Pancreas (tissue), 10 donors: ENCODE results near the gene OPRM1. TPM values are rescaled to one million over a fixed set of nuclear protein-coding genes. Genes with fewer than 3 reads are reported as not detected.
A peak's percentile ranks its signal among the peaks of the same experiment; 100 is the strongest.

Source experiments
- ATAC-seq, 4 donors: fragments of 200-7000 bp; cut with Tn5 transposase; one replicate each; pipeline versions ENCODE4 v1.8.0 to v1.9.1; 2020; ENCODE audit warnings: mild to moderate bottlenecking in 4 of 4, moderate library complexity in 4 of 4
- DNase-seq, 6 donors: peaks; one replicate each; pipeline ENCODE4 v3.0.0-alpha.2; 2020
- FAIRE-seq: peaks from 2 replicates; lab custom pipeline; 2012; peaks lifted over from hg19 to GRCh38; lab: Jason Lieb, UNC
- H3K27ac ChIP-seq, 4 donors: fragments of 200-600 bp; sonication (generic); 1 replicate in 3 of 4; 2 replicates in 1 of 4; pipeline versions ENCODE4 v1.5.0 to v1.8.0; 2020
- H3K27me3 ChIP-seq, 4 donors: fragments of 200-600 bp; one replicate each; pipeline ENCODE4 v1.8.0; 2021
- H3K36me3 ChIP-seq, 3 donors: fragments of 200-600 bp; sonication (generic) in 1 of 3; one replicate each; pipeline versions ENCODE4 v1.5.0 to v1.8.0; 2020 to 2021
- H3K4me1 ChIP-seq, 3 donors: fragments of 200-600 bp; one replicate each; pipeline ENCODE4 v1.8.0; 2021
- H3K4me3 ChIP-seq, 4 donors: fragments of 200-600 bp; sonication (generic) in 2 of 4; one replicate each; pipeline versions ENCODE4 v1.5.0 to v1.8.0; 2020 to 2021
- H3K9me3 ChIP-seq, 4 donors: fragments of 200-600 bp; one replicate each; pipeline ENCODE4 v1.8.0; 2021
- CTCF ChIP-seq, 4 donors: fragments of 200-600 bp; sonication (generic) in 3 of 4; IDR thresholded peaks; one replicate each; pipeline versions ENCODE4 v1.5.0 to v1.8.0; 2021; ENCODE audit warnings: antibody characterized with exemption in 4 of 4
- WGBS, 2 donors: extraction: QIAGEN DNeasy Blood & Tissue Kit; methylation state at CpG; one replicate each; pipeline ENCODE4 v1.1.7; 2013; 5-methylcytosine and 5-hydroxymethylcytosine counted together
- intact Hi-C, 3 donors: fragments of 100-400 bp; cut with DNase I; formaldehyde crosslinking; loops; one replicate each; pipeline versions ENCODE4 v1.11.1 to v1.14.2; 2022
- polyA plus RNA-seq, 2 donors: library from polyadenylated mRNA; stranded (reverse); fragments of 200-250 nt; gene quantifications; one replicate each; pipeline ENCODE4 v1.2.3, GENCODE V29; 2013
- total RNA-seq, 6 donors: library from RNA; stranded (reverse); fragmentation: NEBNext Ultra II Directional in 4 of 6; extraction: Animal tissue kit (Norgen Biotek cat#: 25700) in 4 of 6; gene quantifications; one replicate each; pipeline versions ENCODE4 v1.2.1 to v1.2.4, GENCODE V29; 2021 to 2023
- donor health status: healthy with polysubstance abuse.
- donor health status: DM: no; HTN: no; CAD: no; lungs with moderate emphysema.
- donor health status: DM: no; HTN: no; CAD: no.
- donor health status: control.
- donor health status: control.
- donor health status: Bipolar disorder and iron deficiency.
- donor health status: DM: yes; HTN: yes; CAD: no.
- donor health status: DM: no; HTN: no; CAD: no.
- donor health status: DM: no; HTN: no; CAD: no.
- donor health status: DM: yes; HTN: yes; CAD: no.

The OPRM1 gene
- total RNA-seq (not detected), polyA plus RNA-seq (under 1 TPM in 1 of 2 donors, not detected in 1; 0.05 TPM)

GRCh38 chr6:154039231-154039842, at the start of gene OPRM1:
TSS of gene OPRM1 (plus strand) at chr6:154039240. CDS start at chr6:154039545, 305 bp downstream.
- TF ChIP-seq CTCF (IDR thresholded peaks at IDR 0.05): no peak
- no peaks in the 10 kb centered on the region for H3K9me3 ChIP-seq
- no peak within 1 kb of the TSS for H3K27ac ChIP-seq
- intact Hi-C loops: no loop called here
- no peaks in the 10 kb centered on the region for H3K27me3 ChIP-seq
- ATAC-seq (peak in 3 of 4 donors; percentile 88 to 95 (median 90)), DNase-seq (peak; percentile 31 to 90 (median 66)), FAIRE-seq (no peak)
- no peak within 1 kb of the TSS for H3K4me3 ChIP-seq
- 4 to 6% methylated on average over 38 of the region's 38 CpGs for WGBS, 2 donors
- H3K36me3 ChIP-seq: no peaks in the 10 kb centered on the region
- H3K4me1 ChIP-seq: no peaks in the 10 kb centered on the region

GRCh38 chr6:153989989-153990388, 49.1 kb upstream of the OPRM1 start:
- no peak overlapping the region for H3K27ac ChIP-seq
- ATAC-seq (peak in 2 of 4 donors; percentile 48 to 58), FAIRE-seq (no peak), DNase-seq (no peak)
- no peak for TF ChIP-seq CTCF (IDR thresholded peaks at IDR 0.05)
- no peaks in the 10 kb centered on the region for H3K27me3 ChIP-seq
- no peaks in the 10 kb centered on the region for H3K9me3 ChIP-seq
- no peak overlapping the region for H3K4me3 ChIP-seq
- 89 to 93% methylated on average over 1 of the region's 1 CpG for WGBS, 2 donors
- intact Hi-C loops: no loop called here
- no peaks in the 10 kb centered on the region for H3K36me3 ChIP-seq
- H3K4me1 ChIP-seq: no peaks in the 10 kb centered on the region

DNA sequence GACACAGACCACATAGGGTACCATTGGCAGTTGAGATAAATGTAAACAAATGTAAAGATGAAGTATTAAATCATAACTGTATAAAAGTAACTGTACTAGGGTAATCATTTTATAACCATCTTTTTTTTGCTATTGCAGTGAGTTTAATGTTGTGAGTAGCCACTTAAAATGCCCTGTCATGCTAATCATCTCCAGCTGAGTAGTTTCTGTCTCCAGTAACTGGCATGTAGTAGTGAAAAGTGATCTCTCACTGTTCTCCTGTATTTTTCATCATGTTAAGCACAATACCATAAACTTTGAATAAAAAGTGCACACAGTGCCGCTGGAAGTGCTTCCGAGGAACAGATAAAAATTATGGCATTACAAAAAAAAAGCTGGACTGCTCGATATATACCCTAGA, 45.0 kb upstream of the OPRM1 start:
- FAIRE-seq (no peak), DNase-seq (no peak), ATAC-seq (no peak)
- 89 to 92% methylated on average over 3 of the region's 3 CpGs for WGBS, 2 donors
- H3K9me3 ChIP-seq: no peaks in the 10 kb centered on the region
- no peak overlapping the region for H3K27ac ChIP-seq
- no peaks in the 10 kb centered on the region for H3K4me1 ChIP-seq
- intact Hi-C loops: no loop called here
- H3K4me3 ChIP-seq: no peak overlapping the region
- no peaks in the 10 kb centered on the region for H3K36me3 ChIP-seq
- TF ChIP-seq CTCF (IDR thresholded peaks at IDR 0.05): no peak
- H3K27me3 ChIP-seq: no peaks in the 10 kb centered on the region

DNA sequence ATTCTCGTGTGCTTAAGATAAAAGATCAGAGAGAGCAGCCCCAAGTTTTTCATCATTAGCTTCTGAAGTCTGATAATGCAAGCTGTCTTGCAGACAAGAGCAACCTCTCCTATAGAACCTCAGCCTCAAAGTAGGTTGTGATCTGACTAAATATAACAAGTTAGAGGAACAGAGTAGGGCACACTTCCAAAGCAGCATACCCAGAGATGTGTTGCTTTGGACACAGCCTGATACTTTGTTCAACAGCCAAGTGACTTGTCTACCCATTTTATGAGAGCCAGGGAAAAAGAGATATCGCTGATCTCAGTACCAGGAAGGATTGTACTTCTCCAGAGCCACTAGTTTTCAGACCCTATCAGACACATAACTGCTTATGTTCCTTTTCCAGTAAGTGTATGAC, 44.2 kb upstream of the OPRM1 start:
- H3K36me3 ChIP-seq: no peaks in the 10 kb centered on the region
- intact Hi-C loops: no loop called here
- no peak overlapping the region for H3K4me3 ChIP-seq
- no peaks in the 10 kb centered on the region for H3K9me3 ChIP-seq
- H3K27me3 ChIP-seq: no peaks in the 10 kb centered on the region
- WGBS, 2 donors: 53 to 61% methylated on average over 2 of the region's 2 CpGs
- no peak overlapping the region for H3K27ac ChIP-seq
- FAIRE-seq (no peak), DNase-seq (no peak), ATAC-seq (no peak)
- no peaks in the 10 kb centered on the region for H3K4me1 ChIP-seq
- TF ChIP-seq CTCF (IDR thresholded peaks at IDR 0.05): no peak

DNA sequence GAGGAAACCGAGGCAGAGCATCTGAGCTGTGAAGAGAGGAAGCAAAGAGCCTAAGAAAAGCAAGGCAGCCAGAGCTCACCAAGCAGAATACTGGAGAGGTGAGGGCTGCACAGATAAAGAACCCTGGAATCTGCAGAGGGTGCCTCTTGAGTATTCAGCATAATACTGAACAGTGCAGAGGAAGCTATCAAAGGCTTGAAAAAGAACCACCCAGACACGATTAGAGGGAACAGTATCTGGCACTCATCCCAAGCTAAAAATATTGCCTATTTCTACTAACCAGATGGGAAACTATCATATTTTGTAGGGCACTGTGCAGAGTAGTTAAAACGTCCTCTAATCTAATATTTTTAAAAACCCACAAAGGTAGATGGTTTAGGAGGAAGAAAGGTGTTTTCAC, 41.8 kb upstream of the OPRM1 start:
- Histone ChIP-seq H3K27me3 (no peaks in the 10 kb centered on the region), H3K4me3 (no peak overlapping the region), H3K36me3 (no peaks in the 10 kb centered on the region), H3K9me3 (no peaks in the 10 kb centered on the region), H3K27ac (no peak overlapping the region), H3K4me1 (no peaks in the 10 kb centered on the region)
- intact Hi-C loops: no loop called here
- TF ChIP-seq CTCF (IDR thresholded peaks at IDR 0.05): no peak
- DNase-seq (no peak), ATAC-seq (no peak), FAIRE-seq (no peak)
- 29 to 41% methylated on average over 3 of the region's 3 CpGs for WGBS, 2 donors
